ACC112 (cell line): Measurements from ENCODE around the gene TLE4.

Experiments used
- H2AFZ ChIP-seq: fragments of 200-600 bp; sonication (generic); one replicate; pipeline ENCODE4 v1.6.0; 2017; ENCODE audit warnings: antibody characterized with exemption, low read length; ENCODE audit not compliant: unreplicated experiment
- H3K27ac ChIP-seq: fragments of 200-600 bp; sonication (generic); 2 replicates; pipeline ENCODE4 v1.5.1; 2014; ENCODE audit warnings: low read depth, mild to moderate bottlenecking, antibody characterized with exemption, low read length, moderate library complexity
- H3K27me3 ChIP-seq: fragments of 200-600 bp; sonication (generic); 2 replicates; pipeline ENCODE4 v1.6.1; 2014; ENCODE audit warnings: mild to moderate bottlenecking, antibody characterized with exemption, low read length, moderate library complexity, mixed read lengths; ENCODE audit not compliant: insufficient read depth
- H3K36me3 ChIP-seq: fragments of 200-600 bp; sonication (generic); 2 replicates; pipeline ENCODE4 v1.6.1; 2016; ENCODE audit warnings: mild to moderate bottlenecking, antibody characterized with exemption, low read length, moderate library complexity, mixed read lengths; ENCODE audit not compliant: insufficient read depth
- H3K4me1 ChIP-seq: fragments of 200-600 bp; sonication (generic); one replicate; pipeline ENCODE4 v1.6.1; 2016; ENCODE audit warnings: low read length, mixed read lengths; ENCODE audit not compliant: insufficient read depth, unreplicated experiment, control insufficient read depth
- H3K4me3 ChIP-seq: fragments of 200-600 bp; sonication (generic); 2 replicates; pipeline ENCODE4 v1.5.1; 2014; ENCODE audit warnings: mild to moderate bottlenecking, low read depth, low read length
- H3K79me2 ChIP-seq: fragments of 200-600 bp; sonication (generic); one replicate; pipeline ENCODE4 v1.6.0; 2016; ENCODE audit warnings: low read length; ENCODE audit not compliant: control insufficient read depth, unreplicated experiment, insufficient read depth

Gene TLE4

GRCh38 chr9:79759460-79759859, 187.7 kb downstream of the TLE4 start:
- H2AFZ ChIP-seq, result no peak overlapping the region
- peaks cover 8% of the 10 kb centered on the region for H3K4me1 ChIP-seq
- no peak overlapping the region for H3K27ac ChIP-seq
- H3K4me3 ChIP-seq, result no peak overlapping the region
- H3K79me2 ChIP-seq, result no peaks in the 10 kb centered on the region
- no peaks in the 10 kb centered on the region for H3K27me3 ChIP-seq
- H3K36me3 ChIP-seq, result no peaks in the 10 kb centered on the region

DNA sequence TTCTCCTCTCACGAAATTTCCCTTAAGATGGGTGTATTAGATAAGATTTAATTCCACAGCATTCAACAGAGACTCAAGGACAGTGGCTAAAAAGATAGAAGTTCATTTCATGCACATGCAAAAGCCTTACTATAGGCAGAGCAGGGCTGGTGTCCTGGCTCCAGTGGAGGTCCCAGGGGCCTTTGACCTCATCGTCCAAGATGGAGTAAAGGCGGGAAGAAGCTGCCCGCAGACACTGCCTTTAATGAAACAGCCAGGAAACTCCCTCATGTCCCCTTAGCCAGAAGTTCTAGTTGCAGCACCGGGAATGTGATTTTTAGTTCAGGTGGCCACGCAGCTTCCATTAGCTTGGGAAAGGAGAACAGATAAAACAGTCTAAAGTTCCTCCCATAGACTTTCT, 190.3 kb downstream of the TLE4 start:
- Histone ChIP-seq H3K79me2 (no peaks in the 10 kb centered on the region), H2AFZ (no peak overlapping the region), H3K4me3 (no peak overlapping the region), H3K36me3 (no peaks in the 10 kb centered on the region), H3K4me1 (peaks cover 13% of the 10 kb centered on the region), H3K27me3 (no peaks in the 10 kb centered on the region), H3K27ac (no peak overlapping the region)

DNA sequence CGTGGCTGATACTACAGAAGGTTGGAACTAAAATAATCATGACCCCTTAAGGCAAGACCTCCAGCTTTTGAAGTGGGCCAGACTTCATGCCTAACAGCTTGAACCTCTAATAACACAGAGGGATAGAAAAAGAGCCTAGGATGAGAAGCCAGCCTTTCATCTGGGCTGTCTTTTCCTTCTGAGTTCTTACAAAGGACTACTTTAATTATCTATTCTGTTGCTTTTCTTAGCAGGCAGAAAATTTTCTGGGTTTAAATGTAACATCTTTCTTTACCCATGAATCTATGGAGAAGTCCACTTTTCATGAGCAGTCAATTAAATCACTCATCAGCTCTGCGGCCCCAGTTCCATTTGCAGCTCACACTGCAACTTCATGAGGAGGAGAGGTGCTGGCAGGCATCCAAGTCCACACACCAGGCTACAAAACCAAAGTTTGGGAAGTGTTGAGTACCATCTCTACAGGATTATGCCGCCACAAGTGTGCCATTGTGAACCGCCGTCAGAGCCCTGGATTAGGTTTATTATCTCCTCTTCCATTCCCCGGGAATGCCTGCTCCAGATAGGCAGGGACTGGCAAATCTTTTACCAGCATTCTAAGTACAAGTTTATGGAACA, 192.0 kb downstream of the TLE4 start:
- Histone ChIP-seq H3K27ac (0 out of 2 replicates have a peak overlapping the region, but pooled peaks have one; percentile 17), H3K36me3 (no peaks in the 10 kb centered on the region), H2AFZ (no peak overlapping the region), H3K4me3 (no peak overlapping the region), H3K4me1 (peaks cover 13% of the 10 kb centered on the region), H3K79me2 (no peaks in the 10 kb centered on the region), H3K27me3 (no peaks in the 10 kb centered on the region)

GRCh38 chr9:79764374-79764773, 192.6 kb downstream of the TLE4 start:
- no peaks in the 10 kb centered on the region for H3K27me3 ChIP-seq
- H3K4me3 ChIP-seq, result no peak overlapping the region
- no peak overlapping the region for H2AFZ ChIP-seq
- H3K27ac ChIP-seq, result 0 out of 2 replicates have a peak overlapping the region, but pooled peaks have one; percentile 17
- no peaks in the 10 kb centered on the region for H3K79me2 ChIP-seq
- H3K36me3 ChIP-seq, result no peaks in the 10 kb centered on the region
- peaks cover 13% of the 10 kb centered on the region for H3K4me1 ChIP-seq

GRCh38 chr9:79765466-79765865, 193.7 kb downstream of the TLE4 start:
- no peak overlapping the region for H2AFZ ChIP-seq
- H3K4me3 ChIP-seq, result no peak overlapping the region
- H3K27ac ChIP-seq, result no peak overlapping the region
- peaks cover 13% of the 10 kb centered on the region for H3K4me1 ChIP-seq
- no peaks in the 10 kb centered on the region for H3K27me3 ChIP-seq
- H3K36me3 ChIP-seq, result no peaks in the 10 kb centered on the region
- no peaks in the 10 kb centered on the region for H3K79me2 ChIP-seq

DNA sequence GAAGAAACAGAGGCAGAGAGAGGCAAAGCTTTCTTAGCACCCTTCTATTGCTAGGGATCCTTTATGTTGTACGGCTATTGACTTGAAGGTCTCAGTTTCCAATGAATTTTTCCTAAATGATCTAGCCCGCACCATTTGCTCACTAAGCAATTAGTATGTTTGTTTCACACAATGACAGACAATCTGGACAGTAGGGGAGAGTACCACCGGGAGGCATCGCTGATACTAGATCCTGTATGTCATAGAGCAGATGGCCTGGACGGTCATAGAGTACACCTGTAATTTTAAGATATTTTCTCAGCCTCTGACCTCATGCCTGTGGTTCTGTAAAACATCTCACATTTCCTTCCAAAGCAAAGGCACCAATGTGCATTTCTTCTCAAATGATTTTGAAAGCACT, 194.3 kb downstream of the TLE4 start:
- Histone ChIP-seq H3K27ac (no peak overlapping the region), H2AFZ (no peak overlapping the region), H3K79me2 (no peaks in the 10 kb centered on the region), H3K4me1 (peaks cover 13% of the 10 kb centered on the region), H3K27me3 (no peaks in the 10 kb centered on the region), H3K36me3 (no peaks in the 10 kb centered on the region), H3K4me3 (no peak overlapping the region)

DNA sequence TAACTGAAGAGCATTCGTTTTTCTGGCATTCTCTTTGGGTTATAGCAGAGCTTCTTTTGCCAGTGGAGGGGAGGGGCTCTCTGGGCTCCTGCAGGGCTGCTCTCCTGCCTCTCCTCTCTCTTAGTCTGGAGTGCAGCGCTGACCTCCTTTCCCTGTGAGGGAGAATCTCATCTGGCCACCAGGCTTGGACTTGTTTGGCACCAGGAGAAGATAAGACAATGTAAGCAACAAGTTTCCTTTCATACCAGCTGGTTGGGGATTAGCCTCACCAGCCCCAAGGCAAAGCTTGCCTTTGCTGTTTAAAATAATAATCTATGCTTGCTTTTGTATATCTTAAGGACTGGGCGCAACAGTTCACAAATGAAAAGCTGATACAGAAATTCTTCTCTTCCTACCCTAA, 196.4 kb downstream of the TLE4 start:
- no peak overlapping the region for H3K4me3 ChIP-seq
- H3K79me2 ChIP-seq, result no peaks in the 10 kb centered on the region
- 0 out of 2 replicates have a peak, but pooled peaks cover 3% of the 10 kb centered on the region for H3K27me3 ChIP-seq
- no peaks in the 10 kb centered on the region for H3K36me3 ChIP-seq
- no peak overlapping the region for H2AFZ ChIP-seq
- peaks cover 13% of the 10 kb centered on the region for H3K4me1 ChIP-seq
- no peak overlapping the region for H3K27ac ChIP-seq

DNA sequence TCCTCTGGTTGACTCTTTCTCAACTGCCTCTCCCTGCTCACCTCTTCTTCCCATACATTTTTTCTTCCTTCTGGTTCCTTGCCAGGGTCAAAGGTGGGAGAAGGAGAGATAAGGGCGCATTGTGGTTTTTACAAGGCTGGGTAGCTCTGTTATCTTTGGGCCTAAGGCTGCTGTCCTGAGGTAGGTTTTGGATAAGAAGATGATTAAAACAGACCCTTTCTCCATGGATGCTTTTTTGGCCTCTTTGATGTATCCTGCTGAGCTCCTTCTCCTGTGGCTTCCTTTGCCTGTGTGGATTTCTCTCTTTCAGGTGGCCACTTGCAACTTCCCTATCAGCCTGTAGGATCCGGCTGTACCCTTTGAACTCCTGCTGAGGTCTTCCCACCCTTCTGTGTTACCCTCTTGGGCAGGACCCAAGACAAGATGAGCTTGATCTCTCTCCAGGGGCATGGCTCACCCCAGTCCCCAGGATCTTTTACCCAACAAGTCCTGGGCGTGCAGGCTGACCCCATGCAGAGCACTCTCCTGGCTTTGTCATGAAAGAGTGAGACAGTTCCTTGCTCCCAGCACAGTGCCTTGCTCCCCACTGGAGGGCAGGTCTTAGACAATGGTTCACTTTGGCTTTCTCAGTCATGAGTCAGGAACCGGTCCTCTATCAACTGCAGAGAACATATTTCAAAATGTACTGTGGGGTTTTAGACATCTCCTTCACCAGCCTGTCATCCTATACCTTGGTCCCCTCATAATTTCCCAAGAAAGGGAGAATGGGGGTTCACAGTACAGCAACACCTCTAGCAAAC, 197.9 kb downstream of the TLE4 start:
- H3K4me3 ChIP-seq, result no peak overlapping the region
- H3K4me1 ChIP-seq, result peaks cover 4% of the 10 kb centered on the region
- no peak overlapping the region for H2AFZ ChIP-seq
- no peaks in the 10 kb centered on the region for H3K36me3 ChIP-seq
- H3K79me2 ChIP-seq, result no peaks in the 10 kb centered on the region
- 0 out of 2 replicates have a peak, but pooled peaks cover 3% of the 10 kb centered on the region for H3K27me3 ChIP-seq
- no peak overlapping the region for H3K27ac ChIP-seq

DNA sequence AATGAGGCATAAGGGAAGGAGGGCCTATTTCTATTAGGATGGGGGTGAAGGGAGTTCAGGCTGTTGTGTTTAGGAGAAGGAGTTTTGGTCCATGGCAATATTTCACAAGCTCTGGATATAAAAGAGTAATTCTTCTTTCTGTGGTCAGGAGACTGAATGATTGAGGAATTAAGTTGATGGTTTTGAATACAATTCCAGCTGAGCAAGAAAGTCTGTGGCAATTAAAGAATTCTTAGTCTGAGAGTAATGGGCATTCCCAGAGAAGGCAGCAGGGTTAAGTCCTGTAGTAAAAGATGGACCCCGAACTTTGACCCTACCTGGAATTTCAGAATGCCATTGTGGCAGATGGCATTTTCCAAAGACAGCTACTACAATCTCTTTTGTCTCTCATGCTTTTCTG, 202.6 kb downstream of the TLE4 start:
- Histone ChIP-seq H3K27me3 (0 out of 2 replicates have a peak, but pooled peaks cover 3% of the 10 kb centered on the region), H3K79me2 (no peaks in the 10 kb centered on the region), H3K27ac (no peak overlapping the region), H3K4me1 (no peaks in the 10 kb centered on the region), H3K4me3 (no peak overlapping the region), H3K36me3 (no peaks in the 10 kb centered on the region), H2AFZ (no peak overlapping the region)
